PFSK-1 (cell line): ENCODE measurements around the gene CEMIP.

ENCODE experiments used
- POLR2AphosphoS5 ChIP-seq: IDR thresholded peaks from 2 replicates; pipeline ENCODE4 v1.6.1; 2012; ENCODE audit warnings: low read depth, mild to moderate bottlenecking, control low read depth, low read length, moderate library complexity
- REST ChIP-seq, 2 experiments: IDR thresholded peaks; 2 replicates each; pipeline versions ENCODE4 v1.6.1 to v1.8.0; 2011 to 2012; ENCODE audit warnings: low read depth in 2 of 2, low read length in 2 of 2, control low read depth in 1 of 2, inconsistent platforms in 1 of 2, mild to moderate bottlenecking in 1 of 2, moderate library complexity in 1 of 2; ENCODE audit not compliant: insufficient read depth in 1 of 2
- SIN3A ChIP-seq: IDR thresholded peaks from 2 replicates; pipeline ENCODE4 v1.6.1; 2012; ENCODE audit warnings: mild to moderate bottlenecking, low read length, moderate library complexity, borderline replicate concordance; ENCODE audit not compliant: insufficient read depth

- TF ChIP-seq REST (IDR thresholded peaks at IDR 0.05; ENCODE audit: insufficient read depth in 1 of 2, low read depth in 2 of 2, low read length in 2 of 2) (no peak), POLR2AphosphoS5 (no peak), SIN3A (no peak)
Measured at GRCh38 chr15:80929689-80930088, 150.5 kb downstream of the CEMIP start.
